Astrocyte of the spinal cord (primary cell): ENCODE measurements around the gene WDR74.
A peak's percentile ranks its signal among the peaks of the same experiment; 100 is the strongest.

Experiments
- DNase-seq: peaks from one replicate; pipeline ENCODE4 v3.0.0; 2011; ENCODE audit warnings: low read depth, low spot score
- H3K4me3 ChIP-seq: 2 replicates; pipeline ENCODE4 v1.5.1; 2011; ENCODE audit warnings: low read depth, mild to moderate bottlenecking, low read length, moderate library complexity
- in situ Hi-C: cut with HindIII; loops from 2 replicates; pipeline ENCODE4 v1.10.0; 2017; ENCODE audit warnings: low sequenced_read_pairs
- TF ChIP-seq, protein P1 (sequence below): IDR thresholded peaks from 2 replicates; pipeline ENCODE4 v1.5.1; 2012; ENCODE audit warnings: low read depth, mild to moderate bottlenecking, low read length, inconsistent platforms

WDR74 gene

DNA sequence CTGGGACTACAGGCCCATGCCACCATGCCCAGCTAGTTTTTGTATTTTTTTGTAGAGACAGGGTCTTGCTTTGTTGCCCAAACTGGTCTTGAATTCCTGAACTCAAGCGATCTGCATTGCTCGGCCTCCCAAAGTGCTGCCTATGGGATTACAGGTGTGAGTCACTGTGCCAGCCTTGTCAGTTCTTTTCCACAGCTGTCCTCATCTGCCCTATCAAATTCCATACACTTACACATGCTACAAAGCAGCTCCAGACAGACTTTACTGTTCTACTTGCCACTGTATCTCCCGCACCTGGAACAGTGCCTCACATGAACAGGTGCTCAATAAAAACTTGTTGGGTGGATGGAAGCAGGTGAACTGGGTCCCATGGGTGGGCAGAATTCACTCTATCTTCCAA, 15.7 kb downstream of the WDR74 start:
- H3K4me3 ChIP-seq, result no peak overlapping the region
- TF ChIP-seq, protein P1, sequence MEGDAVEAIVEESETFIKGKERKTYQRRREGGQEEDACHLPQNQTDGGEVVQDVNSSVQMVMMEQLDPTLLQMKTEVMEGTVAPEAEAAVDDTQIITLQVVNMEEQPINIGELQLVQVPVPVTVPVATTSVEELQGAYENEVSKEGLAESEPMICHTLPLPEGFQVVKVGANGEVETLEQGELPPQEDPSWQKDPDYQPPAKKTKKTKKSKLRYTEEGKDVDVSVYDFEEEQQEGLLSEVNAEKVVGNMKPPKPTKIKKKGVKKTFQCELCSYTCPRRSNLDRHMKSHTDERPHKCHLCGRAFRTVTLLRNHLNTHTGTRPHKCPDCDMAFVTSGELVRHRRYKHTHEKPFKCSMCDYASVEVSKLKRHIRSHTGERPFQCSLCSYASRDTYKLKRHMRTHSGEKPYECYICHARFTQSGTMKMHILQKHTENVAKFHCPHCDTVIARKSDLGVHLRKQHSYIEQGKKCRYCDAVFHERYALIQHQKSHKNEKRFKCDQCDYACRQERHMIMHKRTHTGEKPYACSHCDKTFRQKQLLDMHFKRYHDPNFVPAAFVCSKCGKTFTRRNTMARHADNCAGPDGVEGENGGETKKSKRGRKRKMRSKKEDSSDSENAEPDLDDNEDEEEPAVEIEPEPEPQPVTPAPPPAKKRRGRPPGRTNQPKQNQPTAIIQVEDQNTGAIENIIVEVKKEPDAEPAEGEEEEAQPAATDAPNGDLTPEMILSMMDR, result no peak
- in situ Hi-C loops, result no loop called here
- no peak for DNase-seq

DNA sequence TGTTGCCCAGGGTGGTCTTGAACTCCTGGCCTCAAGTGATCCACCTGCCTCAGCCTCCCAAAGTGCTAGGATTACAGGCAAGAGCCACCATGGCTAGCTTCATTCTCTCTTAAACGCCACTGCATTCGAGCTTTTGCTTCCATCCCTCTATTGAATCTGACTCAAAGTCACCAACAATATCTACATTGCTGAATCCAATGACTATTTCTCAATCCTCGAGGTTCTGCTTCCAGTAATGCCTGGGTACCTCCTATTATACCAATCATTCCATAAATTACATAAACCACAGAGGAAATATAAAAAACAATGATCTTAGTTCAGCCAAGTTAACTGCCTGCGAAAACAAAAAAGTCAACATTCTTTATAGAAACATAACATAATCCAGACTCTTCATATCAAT, 22.3 kb downstream of the WDR74 start:
- no peak overlapping the region for H3K4me3 ChIP-seq
- TF ChIP-seq, protein P1, result no peak
- DNase-seq, result no peak
- in situ Hi-C loops, result no loop called here

DNA sequence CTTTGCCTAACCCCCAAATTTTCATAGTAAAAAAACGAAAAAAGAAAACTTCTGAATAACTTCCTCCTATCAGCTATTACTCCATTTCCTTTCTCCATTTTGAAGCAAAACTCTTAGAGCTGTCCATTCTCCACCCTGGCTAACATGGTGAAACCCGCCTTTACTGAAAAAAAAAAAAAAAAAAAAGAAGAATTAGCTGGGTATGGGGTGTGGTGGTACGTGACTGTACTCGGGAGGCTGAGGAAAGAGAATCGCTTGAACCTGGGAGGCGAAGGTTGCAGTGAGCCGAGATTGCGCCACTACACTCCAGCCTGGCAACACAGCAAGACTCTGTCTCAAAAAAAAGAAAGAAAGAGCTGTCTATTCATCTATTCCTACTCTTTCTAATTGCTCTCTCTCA, 22.8 kb downstream of the WDR74 start:
- no peak for DNase-seq
- H3K4me3 ChIP-seq, result no peak overlapping the region
- in situ Hi-C loops, result no loop called here
- TF ChIP-seq, protein P1, result no peak

DNA sequence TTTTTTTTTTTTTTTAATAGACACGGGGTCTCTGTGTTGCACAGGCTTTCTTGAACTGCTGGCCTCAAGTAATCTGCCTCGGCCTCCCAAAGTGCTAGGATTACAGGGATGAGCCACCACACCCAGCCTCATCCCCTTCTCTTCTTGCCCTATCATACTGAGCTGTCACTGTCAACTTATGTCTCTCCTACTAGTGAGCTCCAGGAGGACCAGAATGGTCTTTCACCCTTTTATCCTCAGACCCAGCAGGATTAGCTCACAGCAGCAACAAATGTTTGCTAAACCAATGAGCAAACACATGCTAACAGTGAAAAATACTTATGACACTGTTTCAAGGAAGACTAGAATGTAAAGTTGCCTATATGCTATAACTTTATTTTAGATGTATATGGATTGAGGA, 27.7 kb downstream of the WDR74 start:
- H3K4me3 ChIP-seq, result no peak overlapping the region

GRCh38 chr11:62810748-62811147, 28.6 kb downstream of the WDR74 start:
- in situ Hi-C loops, result no loop called here
- no peak overlapping the region for H3K4me3 ChIP-seq
- no peak for DNase-seq
- TF ChIP-seq, protein P1, result no peak

More for the DNA sequence above, 27.7 kb downstream of the WDR74 start:
- in situ Hi-C loops, result no loop called here
- no peak for DNase-seq
- TF ChIP-seq, protein P1, result no peak

- in situ Hi-C loops, result no loop called here
These were observed 32.7 kb downstream of the WDR74 start for GRCh38 chr11:62806611-62807121.

More at GRCh38 chr11:62806611-62807121, 32.7 kb downstream of the WDR74 start:
- peak; percentile 14 for DNase-seq
- TF ChIP-seq, protein P1, result no peak
- no peak overlapping the region for H3K4me3 ChIP-seq
